Right ventricle myocardium inferior (tissue), 1 donor: ENCODE data around the gene LDLRAD3. TPM values are rescaled to one million over a fixed set of nuclear protein-coding genes. Genes with fewer than 3 reads are reported as not detected.

ENCODE experiments used
- ATAC-seq: fragments of 200-7000 bp; cut with Tn5 transposase; one replicate; pipeline ENCODE4 v1.9.1; 2020; ENCODE audit warnings: mild to moderate bottlenecking, moderate library complexity
- DNase-seq: peaks from one replicate; pipeline ENCODE4 v3.0.0; 2021; ENCODE audit errors: missing footprints
- intact Hi-C: fragments of 100-400 bp; cut with DNase I; formaldehyde crosslinking; loops from one replicate; pipeline ENCODE4 v1.11.0; 2022
- total RNA-seq: library from RNA; stranded (reverse); fragmentation: NEBNext Ultra II Directional; extraction: Animal tissue kit (Norgen Biotek cat#: 25700); gene quantifications from one replicate; pipeline ENCODE4 v1.2.1, GENCODE V29; 2021
- donor health status: DM: no; HTN: yes; CAD: no; lungs with severe emphysema.

The LDLRAD3 gene
- total RNA-seq, 1 donor from 2014 or later: 1.7 TPM

GRCh38 chr11:35919244-35919643, 24.6 kb upstream of the LDLRAD3 start:
- ATAC-seq (no peak), DNase-seq (no peak)
- intact Hi-C loops: no loop called here

GRCh38 chr11:35923452-35923851, 20.4 kb upstream of the LDLRAD3 start:
- no peak for ATAC-seq
- intact Hi-C loops: no loop called here
- DNase-seq: no peak

GRCh38 chr11:35924811-35925210, 19.1 kb upstream of the LDLRAD3 start:
- intact Hi-C loops: no loop called here
- DNase-seq (no peak), ATAC-seq (no peak)

GRCh38 chr11:35927104-35927503, 16.8 kb upstream of the LDLRAD3 start:
- DNase-seq (no peak), ATAC-seq (no peak)
- intact Hi-C loops: no loop called here

GRCh38 chr11:35927682-35928081, 16.2 kb upstream of the LDLRAD3 start:
- peak; percentile 73 for DNase-seq
- intact Hi-C loops: no loop called here
- ATAC-seq: no peak

GRCh38 chr11:35928688-35929395, 15.0 kb upstream of the LDLRAD3 start:
- ATAC-seq (no peak), DNase-seq (no peak)
- intact Hi-C loops: no loop called here

GRCh38 chr11:35930466-35930865, 13.4 kb upstream of the LDLRAD3 start:
- ATAC-seq (no peak), DNase-seq (no peak)
- intact Hi-C loops: no loop called here

GRCh38 chr11:35932121-35932520, 11.7 kb upstream of the LDLRAD3 start:
- intact Hi-C loops: no loop called here
- ATAC-seq (no peak), DNase-seq (no peak)

GRCh38 chr11:35932681-35933319, 11.1 kb upstream of the LDLRAD3 start:
- ATAC-seq: peak; percentile 57
- intact Hi-C loops: no loop called here
- no peak for DNase-seq

- ATAC-seq (peak; percentile 89), DNase-seq (no peak)
- intact Hi-C loops: no loop called here
Measured at GRCh38 chr11:35933320-35933871, 10.5 kb upstream of the LDLRAD3 start.

GRCh38 chr11:35934271-35934670, 9.6 kb upstream of the LDLRAD3 start:
- intact Hi-C loops: no loop called here

GRCh38 chr11:35934981-35935380, 8.9 kb upstream of the LDLRAD3 start:
- DNase-seq (no peak), ATAC-seq (peak; percentile 20)
- intact Hi-C loops: no loop called here

More at GRCh38 chr11:35934271-35934670, 9.6 kb upstream of the LDLRAD3 start:
- DNase-seq (no peak), ATAC-seq (no peak)

GRCh38 chr11:35935390-35935789, 8.5 kb upstream of the LDLRAD3 start:
- no peak for ATAC-seq
- intact Hi-C loops: no loop called here
- DNase-seq: no peak

GRCh38 chr11:35937111-35937510, 6.8 kb upstream of the LDLRAD3 start:
- DNase-seq: no peak
- intact Hi-C loops: no loop called here
- no peak for ATAC-seq

GRCh38 chr11:35937700-35938099, 6.2 kb upstream of the LDLRAD3 start:
- ATAC-seq (no peak), DNase-seq (no peak)
- intact Hi-C loops: no loop called here

GRCh38 chr11:35938231-35938630, 5.6 kb upstream of the LDLRAD3 start:
- ATAC-seq: no peak
- intact Hi-C loops: no loop called here
- no peak for DNase-seq

GRCh38 chr11:35943309-35943708, 553 bp upstream of the LDLRAD3 start:
- DNase-seq (no peak), ATAC-seq (no peak)
- intact Hi-C loops: loop anchor here (5.0 kb wide), 1 partner anchor 281 kb away; the partner anchor contains the start of gene TRIM44

GRCh38 chr11:35944503-35945136, 758 bp downstream of the LDLRAD3 start:
- intact Hi-C loops: loop anchor here (5.0 kb wide), 1 partner anchor 282 kb away; the partner anchor contains the start of gene TRIM44
- DNase-seq: peak; percentile 69
- no peak for ATAC-seq

GRCh38 chr11:35945137-35945518, 1.3 kb downstream of the LDLRAD3 start:
- intact Hi-C loops: no loop called here
- DNase-seq: no peak
- no peak for ATAC-seq

GRCh38 chr11:35946766-35947165, 2.9 kb downstream of the LDLRAD3 start:
- intact Hi-C loops: no loop called here
- ATAC-seq: no peak

More at GRCh38 chr11:35946766-35947165, 2.9 kb downstream of the LDLRAD3 start:
- no peak for DNase-seq
